ENCODE data around the gene TTC28.
A peak's percentile ranks its signal among the peaks of the same experiment; 100 is the strongest.

TTC28 gene

GRCh38 chr22:28411125-28411524, 268.5 kb downstream of the TTC28 start:
- DNase-seq: no peak
- no peaks in the 10 kb centered on the region for H3K36me3 ChIP-seq (replicated peaks)
- no peaks in the 10 kb centered on the region for H3K27me3 ChIP-seq (replicated peaks)
- in situ Hi-C loops (cut with HindIII; ENCODE audit: low pct_ligation_motif_present, low sequenced_read_pairs): no loop called here
- no peak overlapping the region for H3K27ac ChIP-seq
- TF ChIP-seq CTCF (IDR thresholded peaks at IDR 0.05; ENCODE audit: low read depth, low read length, missing control alignments): no peak
- H3K4me3 ChIP-seq (ENCODE audit: low read depth, low read length): no peak overlapping the region

- in situ Hi-C loops (cut with HindIII; ENCODE audit: low pct_ligation_motif_present, low sequenced_read_pairs): no loop called here
- peak; percentile 7 for DNase-seq
- no peak for TF ChIP-seq CTCF (IDR thresholded peaks at IDR 0.05; ENCODE audit: low read depth, low read length, missing control alignments)
Observed at GRCh38 chr22:28410050-28410816, 269.4 kb downstream of the TTC28 start.

GRCh38 chr22:28408709-28409108, 270.9 kb downstream of the TTC28 start:
- Histone ChIP-seq H3K4me3 (ENCODE audit: low read depth, low read length) (no peak overlapping the region), H3K27me3 (replicated peaks) (no peaks in the 10 kb centered on the region), H3K36me3 (replicated peaks) (no peaks in the 10 kb centered on the region), H3K27ac (no peak overlapping the region)
- no peak for DNase-seq
- in situ Hi-C loops (cut with HindIII; ENCODE audit: low pct_ligation_motif_present, low sequenced_read_pairs): no loop called here
- TF ChIP-seq CTCF (IDR thresholded peaks at IDR 0.05; ENCODE audit: low read depth, low read length, missing control alignments): no peak

More at GRCh38 chr22:28410050-28410816, 269.4 kb downstream of the TTC28 start:
- Histone ChIP-seq H3K27ac (no peak overlapping the region), H3K36me3 (replicated peaks) (no peaks in the 10 kb centered on the region), H3K4me3 (ENCODE audit: low read depth, low read length) (no peak overlapping the region), H3K27me3 (replicated peaks) (no peaks in the 10 kb centered on the region)

GRCh38 chr22:28407645-28408044, 272.0 kb downstream of the TTC28 start:
- no peak for TF ChIP-seq CTCF (IDR thresholded peaks at IDR 0.05; ENCODE audit: low read depth, low read length, missing control alignments)
- H3K36me3 ChIP-seq (replicated peaks): no peaks in the 10 kb centered on the region
- in situ Hi-C loops (cut with HindIII; ENCODE audit: low pct_ligation_motif_present, low sequenced_read_pairs): no loop called here
- no peak overlapping the region for H3K27ac ChIP-seq
- no peak overlapping the region for H3K4me3 ChIP-seq (ENCODE audit: low read depth, low read length)
- no peaks in the 10 kb centered on the region for H3K27me3 ChIP-seq (replicated peaks)
- DNase-seq: no peak

GRCh38 chr22:28406246-28406645, 273.4 kb downstream of the TTC28 start:
- no peak for TF ChIP-seq CTCF (IDR thresholded peaks at IDR 0.05; ENCODE audit: low read depth, low read length, missing control alignments)
- no peak for DNase-seq
- in situ Hi-C loops (cut with HindIII; ENCODE audit: low pct_ligation_motif_present, low sequenced_read_pairs): no loop called here
- H3K4me3 ChIP-seq (ENCODE audit: low read depth, low read length): no peak overlapping the region
- no peak overlapping the region for H3K27ac ChIP-seq
- no peaks in the 10 kb centered on the region for H3K27me3 ChIP-seq (replicated peaks)
- H3K36me3 ChIP-seq (replicated peaks): no peaks in the 10 kb centered on the region

- H3K27ac ChIP-seq: no peak overlapping the region
- no peak for DNase-seq
- no peak overlapping the region for H3K4me3 ChIP-seq (ENCODE audit: low read depth, low read length)
- no peak for TF ChIP-seq CTCF (IDR thresholded peaks at IDR 0.05; ENCODE audit: low read depth, low read length, missing control alignments)
- H3K27me3 ChIP-seq (replicated peaks): no peaks in the 10 kb centered on the region
- H3K36me3 ChIP-seq (replicated peaks): no peaks in the 10 kb centered on the region
- in situ Hi-C loops (cut with HindIII; ENCODE audit: low pct_ligation_motif_present, low sequenced_read_pairs): no loop called here
Observed at GRCh38 chr22:28405588-28405987, 274.1 kb downstream of the TTC28 start.

Data from brain microvascular endothelial cell (primary cell).